GM21360 (cell line): Measurements from ENCODE around the gene SLC36A3.
A peak's percentile ranks its signal among the peaks of the same experiment; 100 is the strongest.
"Not testable (repeated sequence)": the region's sequence is repeated elsewhere in the genome, so short reads cannot be mapped to it uniquely, and the experiment has no call there.

Experiments
- ATAC-seq: cut with Tn5 transposase; IDR thresholded peaks from one replicate; pipeline ENCODE4 v1.9.1; 2021; ENCODE audit warnings: mild to moderate bottlenecking, moderate library complexity; ENCODE audit not compliant: unreplicated experiment

The SLC36A3 gene

DNA sequence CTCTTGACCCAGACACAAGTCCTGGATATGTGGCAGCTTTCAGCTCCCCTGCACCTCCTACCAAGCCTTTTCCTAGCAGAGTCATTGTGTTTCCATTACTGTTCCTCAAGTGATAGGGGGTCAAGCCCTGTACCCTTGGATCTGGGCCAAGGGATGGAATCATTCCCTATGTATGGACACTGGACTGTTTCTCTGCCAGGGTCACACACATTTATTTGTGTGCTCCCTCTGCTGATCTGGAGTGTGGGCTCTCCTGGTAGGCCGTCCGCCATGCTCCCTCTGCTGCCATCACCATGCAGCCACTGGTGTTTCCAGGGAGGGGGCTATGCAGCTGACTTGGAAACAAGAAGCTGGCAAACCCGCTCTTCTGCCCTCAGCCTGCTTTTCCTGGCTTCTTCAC is 41.0 kb downstream of the SLC36A3 start:
- no peak for ATAC-seq

DNA sequence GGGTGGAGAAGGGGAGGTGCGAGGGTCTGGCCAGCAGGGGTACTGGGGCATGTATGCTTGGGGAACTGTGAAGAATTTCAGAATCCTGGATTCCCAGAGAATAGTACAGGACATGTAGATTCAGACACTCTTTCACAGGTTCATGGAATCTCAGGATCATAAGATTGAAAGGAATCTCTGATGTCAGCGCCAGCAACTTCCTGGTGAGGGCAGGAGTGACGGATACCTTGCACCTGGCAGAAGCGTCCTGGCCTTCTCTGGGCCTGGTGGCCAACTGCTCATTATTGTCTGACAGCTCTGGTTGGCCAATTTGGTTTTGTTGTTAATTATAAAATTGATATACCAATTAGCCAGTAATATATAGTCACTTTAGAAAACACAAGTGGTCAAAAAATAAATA is 43.6 kb downstream of the SLC36A3 start:
- ATAC-seq: no peak

DNA sequence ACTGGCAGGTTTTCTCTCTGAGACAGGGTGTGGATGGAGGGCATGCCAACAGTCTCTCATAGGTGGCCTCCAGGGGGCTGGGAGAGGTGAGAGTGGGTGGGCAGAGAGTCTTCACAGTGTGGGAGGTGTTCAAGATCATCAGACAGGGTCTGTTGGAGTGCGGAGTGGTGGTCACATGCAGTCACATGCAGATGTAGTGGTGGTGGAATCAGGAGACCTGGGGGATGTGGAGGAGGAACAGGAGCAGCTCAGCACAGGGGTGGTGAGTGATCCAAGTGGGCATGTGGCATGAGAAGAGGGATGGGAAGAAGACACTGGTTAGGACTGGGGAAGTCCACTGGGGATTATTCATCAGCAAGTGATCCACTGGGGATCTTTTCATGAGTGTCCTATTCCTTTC is 44.8 kb downstream of the SLC36A3 start:
- ATAC-seq: no peak

DNA sequence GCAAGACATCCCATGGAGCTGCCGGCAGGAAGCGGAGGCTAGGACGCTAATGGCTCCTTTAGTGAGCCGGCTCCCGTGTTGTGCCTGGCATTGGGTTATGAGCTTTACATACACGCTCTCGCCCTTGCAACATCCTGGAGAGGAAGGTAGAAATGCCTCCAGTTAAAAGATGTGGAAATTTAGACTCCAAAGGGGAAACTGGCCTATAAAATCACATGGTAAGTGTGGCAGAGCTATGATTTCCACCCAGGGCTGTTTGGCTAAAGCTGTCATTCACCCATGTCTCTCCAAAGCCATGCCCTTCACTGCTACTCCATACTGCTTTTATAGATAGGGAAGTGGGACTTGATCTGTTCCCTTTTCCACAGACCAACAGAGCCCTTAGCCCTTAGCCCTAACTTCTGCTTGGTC is 45.4 kb downstream of the SLC36A3 start:
- no peak for ATAC-seq

DNA sequence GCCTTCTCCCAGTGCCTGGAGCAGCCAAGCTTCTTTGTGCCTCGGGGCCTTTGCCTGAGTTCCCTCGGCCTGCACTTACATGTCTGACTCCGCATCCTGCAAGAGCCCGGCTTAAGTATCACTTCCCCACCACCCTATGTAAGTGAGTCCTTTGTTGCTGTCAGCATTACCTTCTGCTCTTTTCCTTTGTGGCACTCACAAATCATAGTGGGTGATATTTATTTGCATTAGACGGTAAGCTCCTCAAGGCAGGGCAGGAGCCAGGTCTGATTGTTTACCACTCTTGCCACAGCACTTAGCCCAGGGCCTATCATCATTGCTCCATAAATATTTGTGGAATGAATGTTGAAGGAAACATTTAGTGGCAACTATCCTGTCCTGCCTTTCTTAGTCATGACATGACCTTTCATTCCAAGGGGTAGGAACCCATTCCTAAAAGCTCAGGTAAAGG is 45.8 kb downstream of the SLC36A3 start:
- ATAC-seq: peak; percentile 27

DNA sequence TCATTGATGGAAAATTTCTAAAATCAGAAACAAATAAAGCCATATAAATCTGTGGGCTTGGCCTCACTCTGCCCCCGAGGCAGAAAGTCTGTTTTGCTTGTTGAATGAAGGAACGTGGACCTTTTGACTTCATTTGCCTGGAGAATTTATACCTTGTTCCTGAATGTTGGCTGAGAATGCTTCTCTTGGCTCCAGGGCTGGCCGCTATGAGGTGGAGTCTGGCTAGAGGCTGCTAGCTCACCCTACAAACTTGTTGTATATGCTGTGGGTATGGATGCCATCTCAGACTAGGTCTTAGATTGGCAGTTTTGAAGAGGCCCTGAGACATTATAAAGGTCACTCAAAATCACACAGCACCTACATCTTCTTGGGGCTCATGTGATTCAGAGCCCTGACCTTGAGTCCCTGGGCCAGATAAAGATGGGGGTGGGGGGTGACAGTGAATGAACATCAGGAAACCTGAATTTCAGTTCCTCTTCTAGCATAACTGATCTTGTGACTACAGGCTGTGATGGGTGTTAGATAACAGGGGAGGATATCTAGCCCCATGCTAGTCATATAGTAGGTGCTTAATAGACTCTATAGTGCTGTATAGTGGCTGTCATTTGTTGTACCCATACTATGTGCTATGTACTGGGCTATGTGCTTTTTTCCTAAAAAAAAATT is 47.8 kb downstream of the SLC36A3 start:
- peak; percentile 44 for ATAC-seq

DNA sequence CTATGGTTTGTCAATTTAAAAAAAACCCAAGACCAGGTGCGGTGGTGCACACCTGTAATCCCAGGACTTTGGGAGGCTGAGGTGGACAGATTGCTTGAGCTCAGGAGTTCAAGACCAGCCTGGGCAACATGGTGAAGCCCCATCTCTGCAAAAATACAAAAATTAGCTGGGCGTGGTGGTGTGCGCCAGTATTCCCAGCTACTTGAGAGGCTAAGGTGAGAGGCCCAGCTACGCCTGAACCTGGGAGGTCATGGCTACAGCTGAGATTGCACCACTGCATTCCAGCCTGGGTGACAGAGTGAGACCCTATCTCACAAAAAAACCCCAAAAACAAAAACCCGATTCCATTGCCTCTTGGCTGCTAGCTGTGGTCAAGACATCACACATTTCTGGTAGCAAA is 48.6 kb downstream of the SLC36A3 start:
- ATAC-seq: not testable (repeated sequence)

DNA sequence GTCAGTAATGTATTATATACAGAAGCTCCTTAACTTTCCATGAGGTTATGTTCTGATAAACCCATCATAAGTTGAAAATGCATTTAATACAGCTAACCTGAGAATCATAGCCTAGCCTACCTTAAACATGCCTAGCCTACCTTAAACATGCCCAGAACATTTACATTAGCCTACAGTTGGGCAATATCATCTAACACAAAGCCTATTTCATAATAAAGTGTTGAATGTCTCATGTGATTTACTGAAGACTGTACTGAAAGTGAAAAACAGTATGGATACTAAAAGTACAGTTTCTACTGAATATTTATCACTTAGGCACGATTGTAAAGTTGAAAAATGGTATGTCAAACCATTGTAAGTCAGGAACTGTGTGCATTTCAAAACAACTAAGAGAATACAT is 49.0 kb downstream of the SLC36A3 start:
- no peak for ATAC-seq

DNA sequence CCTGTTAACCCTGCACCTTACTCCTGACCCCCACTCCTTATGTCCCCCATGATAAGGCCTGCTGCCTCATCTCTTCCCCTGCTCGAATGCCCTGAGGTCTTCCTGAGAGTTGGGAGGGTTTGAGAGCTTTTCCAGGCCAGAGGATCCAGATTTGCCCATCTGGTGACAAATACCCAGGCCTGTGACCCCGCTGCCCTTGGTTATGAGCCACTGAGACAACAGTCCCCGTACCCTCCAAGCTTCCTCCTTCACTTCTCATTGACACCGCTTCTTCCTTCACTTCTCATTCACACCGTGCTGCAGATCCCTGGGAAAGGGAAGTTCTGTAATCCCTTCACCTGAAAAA is 50.0 kb downstream of the SLC36A3 start:
- ATAC-seq: no peak

DNA sequence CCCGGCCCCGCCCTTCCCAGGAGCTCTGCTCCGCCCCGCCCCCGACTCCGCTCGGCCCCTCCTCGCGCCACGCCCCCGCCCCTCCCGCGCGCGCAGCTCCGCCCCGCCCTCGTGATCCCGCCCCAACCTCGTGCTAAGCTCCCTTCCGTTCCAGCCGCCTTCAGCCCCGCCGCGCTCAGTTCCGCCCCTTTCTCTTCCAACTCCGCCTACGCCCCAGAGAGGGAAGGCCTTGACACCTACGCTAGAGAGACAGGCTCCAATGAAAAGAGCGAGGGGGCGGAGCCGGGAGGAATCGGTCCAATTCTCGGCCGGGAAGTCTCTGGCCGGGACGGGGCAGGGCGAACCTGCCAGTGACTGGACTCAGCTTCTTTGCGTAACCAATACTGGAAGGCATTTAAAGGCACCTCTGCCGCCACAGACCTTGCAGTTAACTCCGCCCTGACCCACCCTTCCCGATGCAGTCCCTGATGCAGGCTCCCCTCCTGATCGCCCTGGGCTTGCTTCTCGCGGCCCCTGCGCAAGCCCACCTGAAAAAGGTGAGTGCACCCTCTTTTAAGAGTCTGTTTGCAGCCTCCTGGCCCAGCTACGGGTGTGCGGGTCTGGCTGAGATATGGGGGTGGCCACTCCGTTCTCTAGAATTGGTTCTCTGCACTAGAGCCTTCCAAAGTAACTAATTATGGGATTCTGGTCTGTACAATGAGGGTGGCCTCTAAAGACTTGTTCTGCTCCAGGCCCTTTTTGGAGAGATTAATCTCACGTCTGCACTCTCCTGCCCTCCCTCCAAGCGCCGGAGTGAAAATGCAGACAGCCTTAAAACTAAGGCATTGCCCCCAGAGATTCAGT is 50.6 kb downstream of the SLC36A3 start, which contains the start of gene GM2A:
GM2A (plus strand) TSS at position 424 of the 843 bp plus-strand sequence; CDS start at position 456, 32 bp downstream.
- peak; percentile 66 for ATAC-seq

DNA sequence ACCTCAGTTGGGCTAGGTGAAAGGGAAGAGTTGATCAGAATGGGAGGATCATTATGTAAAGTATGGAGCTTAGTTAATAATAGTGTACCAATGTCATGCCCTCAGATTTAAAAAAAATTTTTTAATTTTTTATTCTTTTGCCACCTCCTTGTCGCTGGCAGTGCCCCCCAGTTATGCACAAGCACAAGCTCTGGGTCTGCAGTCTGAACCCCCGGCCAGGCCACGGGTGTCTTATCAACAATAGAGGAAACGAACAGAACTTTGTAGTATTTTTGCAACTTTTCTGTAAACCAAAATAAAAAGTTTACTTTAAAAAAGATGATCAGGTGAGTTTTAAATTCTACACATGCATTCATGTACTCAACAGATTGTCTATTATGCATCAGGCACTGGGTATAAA is 51.9 kb downstream of the SLC36A3 start:
- no peak for ATAC-seq

DNA sequence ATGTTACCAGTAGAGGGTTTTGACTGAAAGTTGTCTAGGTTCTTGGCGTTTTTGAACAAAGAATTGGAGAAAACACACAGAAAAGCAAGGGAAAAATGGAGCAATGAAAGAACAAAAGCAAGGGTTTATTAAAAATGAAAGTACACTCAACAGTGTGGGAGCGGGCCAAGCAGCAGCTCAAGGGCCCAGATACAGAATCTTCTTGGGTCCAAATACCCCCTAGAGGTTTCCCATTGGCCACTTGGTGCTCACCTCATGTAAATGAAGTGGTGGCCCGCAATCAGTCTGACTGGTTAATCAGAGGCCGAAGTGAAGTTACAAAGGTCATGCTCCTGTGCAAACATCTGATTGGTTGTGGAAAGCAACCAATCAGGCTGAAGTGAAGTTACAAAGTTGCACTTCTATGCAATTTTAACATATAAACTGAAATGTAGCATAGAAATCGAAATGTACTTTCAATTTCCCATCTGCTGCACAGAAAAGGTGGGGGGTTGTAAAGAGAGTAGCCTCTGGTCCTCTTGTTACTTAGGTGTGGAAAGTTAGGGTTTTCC is 52.5 kb downstream of the SLC36A3 start:
- ATAC-seq: no peak

DNA sequence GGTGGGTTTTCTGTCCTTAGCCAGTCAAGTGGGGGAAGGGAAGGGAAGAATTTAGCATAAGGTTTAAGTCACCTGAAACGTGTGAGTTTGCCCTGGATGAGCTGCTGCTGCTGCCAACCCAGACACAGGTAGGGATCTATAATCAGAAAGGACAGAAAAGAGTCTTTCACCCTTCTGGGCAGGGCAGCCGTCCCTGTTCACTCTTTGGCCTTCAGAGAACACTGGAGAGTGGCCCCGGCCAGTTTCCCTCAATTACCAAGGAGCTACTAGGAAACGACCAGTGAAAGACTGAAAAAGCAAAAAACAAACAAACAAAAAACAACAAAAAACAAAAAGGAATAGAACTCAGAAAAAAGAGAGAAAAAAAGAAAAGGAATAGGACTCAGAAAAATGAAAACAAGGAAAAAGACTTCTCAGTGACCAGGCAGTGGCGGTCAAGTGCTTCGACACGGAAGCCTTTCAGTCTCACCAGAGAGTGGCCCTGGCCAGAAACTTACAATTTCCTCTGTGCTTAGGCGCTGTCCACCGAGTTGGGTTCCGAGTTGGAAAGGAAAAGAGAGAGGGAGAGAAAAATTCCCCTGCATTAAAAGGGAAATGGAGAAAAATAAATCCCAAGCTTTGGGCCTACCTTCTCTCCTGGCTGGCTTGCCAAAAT is 53.1 kb downstream of the SLC36A3 start:
- ATAC-seq: no peak

DNA sequence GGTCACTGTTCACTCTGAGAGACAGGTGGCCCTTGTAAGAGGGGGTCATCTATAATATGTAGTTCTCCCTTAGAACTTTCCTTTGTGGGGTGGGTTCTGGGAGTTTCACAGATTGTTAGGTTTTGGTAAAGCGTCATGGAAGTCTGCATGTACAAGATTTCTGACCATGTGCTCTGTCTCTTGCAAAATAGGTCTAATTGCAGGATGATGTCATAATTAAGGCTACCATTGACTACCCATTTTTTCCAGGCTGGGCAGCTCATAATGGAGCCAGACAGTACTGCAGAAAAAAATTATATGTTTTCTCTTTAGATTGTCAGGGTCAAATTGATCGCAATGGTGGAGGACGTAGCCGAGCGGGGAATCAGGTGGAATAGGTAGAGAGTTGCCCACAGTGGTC is 54.3 kb downstream of the SLC36A3 start:
- no peak for ATAC-seq

DNA sequence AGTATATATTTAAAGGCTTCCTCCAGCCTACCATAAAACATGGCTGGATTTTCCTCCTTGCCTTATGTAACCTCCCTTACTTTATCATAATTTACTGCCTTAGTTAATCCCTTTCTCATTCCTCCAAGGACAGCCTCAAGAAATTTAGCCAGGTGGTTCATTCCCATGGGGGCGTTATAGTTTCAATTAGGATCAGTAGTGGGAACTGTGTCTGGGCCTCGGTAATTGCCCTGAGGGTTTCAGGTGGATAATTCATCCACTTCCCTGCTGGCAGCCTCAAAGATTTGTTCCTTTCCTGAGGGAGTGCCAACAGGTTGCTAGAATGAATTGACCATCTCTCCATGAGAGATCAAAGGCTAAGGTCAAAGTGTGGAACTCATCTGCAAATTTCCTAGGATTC is 54.9 kb downstream of the SLC36A3 start:
- ATAC-seq: no peak

DNA sequence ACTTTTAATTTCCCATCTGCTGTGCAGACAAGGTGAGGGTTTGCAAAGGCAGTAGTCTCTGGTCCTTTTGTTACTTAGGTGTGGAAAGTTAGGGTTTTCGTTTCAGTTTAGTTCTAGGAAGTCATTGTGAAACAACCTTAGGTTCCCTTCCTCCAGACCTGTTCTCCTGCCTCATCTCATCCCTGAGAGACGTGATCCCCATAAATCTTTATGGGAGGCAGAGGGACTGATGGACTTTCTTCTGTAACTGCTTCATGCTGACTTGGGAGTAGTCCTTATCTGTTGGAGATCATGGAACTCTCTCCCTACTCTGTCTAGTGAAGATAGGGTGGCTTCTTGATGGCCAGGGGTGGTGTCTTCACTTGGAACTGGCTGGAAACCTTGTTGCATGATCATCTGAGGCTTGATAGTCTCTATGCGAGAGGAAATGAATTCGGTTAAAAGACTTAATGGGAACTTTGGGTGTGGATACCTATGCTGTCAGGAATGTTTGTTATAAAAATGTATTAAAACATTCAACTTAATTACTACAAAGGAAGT is 57.8 kb downstream of the SLC36A3 start:
- ATAC-seq: no peak

DNA sequence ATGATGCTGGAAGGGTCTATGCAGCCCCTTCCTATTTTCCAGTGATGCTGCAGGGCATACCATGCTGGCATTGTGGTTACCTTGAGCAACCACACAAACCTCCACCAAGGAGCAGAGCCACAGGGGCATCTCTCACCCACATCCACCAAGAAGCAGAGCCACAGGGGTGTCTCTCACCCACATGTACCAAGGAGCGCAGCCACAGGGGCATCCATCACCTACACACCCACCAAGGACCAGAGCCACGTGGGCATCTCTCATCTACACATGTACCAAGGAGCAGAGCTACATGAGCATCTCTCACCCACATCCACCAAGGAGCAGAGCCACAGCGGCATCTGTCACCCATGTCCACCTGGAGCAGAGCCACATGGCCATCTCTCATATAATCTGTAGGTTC is 59.4 kb downstream of the SLC36A3 start:
- ATAC-seq: no peak

DNA sequence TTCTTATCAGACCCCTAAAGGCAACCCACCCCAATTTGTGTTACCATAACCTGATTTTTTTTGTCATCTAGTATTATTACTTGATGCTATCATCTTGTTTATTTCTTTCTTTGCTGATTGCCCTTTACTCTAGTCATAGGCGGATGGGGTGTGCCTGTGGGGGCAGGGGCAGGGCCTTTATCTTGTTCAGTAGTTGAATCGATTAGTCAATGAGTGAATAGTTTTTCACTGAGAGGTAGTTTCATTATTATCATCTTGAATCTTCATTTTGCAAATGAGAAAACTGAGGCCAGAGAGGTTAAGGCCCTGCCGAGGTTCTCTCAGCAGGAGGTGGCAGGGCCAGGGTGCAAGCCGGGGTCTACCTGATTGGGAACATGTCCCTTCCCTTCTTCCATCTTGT is 60.0 kb downstream of the SLC36A3 start:
- no peak for ATAC-seq

DNA sequence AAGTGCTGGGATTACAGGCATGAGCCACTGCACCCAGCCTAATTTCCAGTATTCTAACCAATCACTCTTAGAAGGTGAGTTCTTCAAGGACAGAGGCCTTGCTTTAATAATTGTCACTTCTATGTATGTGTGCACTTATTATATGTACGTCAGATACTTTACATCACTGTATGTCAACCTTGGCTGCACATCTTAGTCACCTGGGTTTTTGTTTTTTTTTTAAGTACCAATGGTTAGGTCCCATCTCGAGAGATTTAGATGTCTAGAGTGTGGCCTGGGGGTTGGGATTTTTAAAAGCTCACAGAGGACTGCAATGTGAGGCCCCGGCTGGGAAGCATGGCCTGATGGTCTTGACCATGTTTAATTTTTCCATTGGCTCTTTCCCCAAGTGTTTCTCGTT is 60.4 kb downstream of the SLC36A3 start:
- ATAC-seq: no peak

DNA sequence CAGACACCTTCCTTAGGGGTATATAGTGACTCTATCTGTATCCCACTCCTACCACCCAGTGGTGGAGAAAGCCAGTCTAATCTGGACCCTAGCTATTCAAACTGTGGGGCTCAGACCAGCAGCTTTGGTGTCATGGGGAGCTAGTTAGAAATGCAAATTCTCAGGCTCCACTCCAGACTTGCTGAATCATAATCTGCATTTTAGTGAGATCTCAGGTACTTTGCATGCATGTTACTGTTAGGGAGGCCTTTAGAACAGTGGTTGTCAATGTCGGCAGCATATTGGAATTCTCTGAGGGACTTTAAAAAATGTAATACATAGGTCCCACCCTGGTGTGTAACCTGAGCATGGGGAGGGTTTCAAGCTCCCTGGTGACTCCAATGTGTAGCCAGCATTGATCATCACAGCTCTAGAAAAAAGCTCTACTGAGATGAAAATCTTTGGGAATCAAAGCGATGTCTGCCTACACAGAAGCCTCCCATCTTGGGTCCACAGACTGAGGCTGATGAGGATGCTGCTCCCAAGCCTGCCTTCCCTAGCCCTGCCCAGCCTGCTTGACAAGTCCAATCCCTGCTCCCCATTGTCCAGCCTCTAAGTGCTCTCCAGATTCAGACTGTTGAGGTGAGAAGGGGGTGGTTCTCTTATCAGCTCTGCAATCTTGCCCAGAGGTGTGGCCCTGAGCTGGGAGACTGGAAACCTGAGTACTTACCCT is 62.5 kb downstream of the SLC36A3 start:
- no peak for ATAC-seq
